GM23248 (cell line): ENCODE data around the gene NR5A2. TPM values are rescaled to one million over a fixed set of nuclear protein-coding genes. Genes with fewer than 3 reads are reported as not detected.

ENCODE experiments used
- DNase-seq: peaks from one replicate; pipeline ENCODE4 v3.0.0-alpha.2; 2015
- H2AFZ ChIP-seq: fragments of 200-600 bp; sonication (generic); 2 replicates; pipeline ENCODE4 v1.6.1; 2016; ENCODE audit warnings: antibody characterized with exemption
- H3F3A ChIP-seq: fragments of 200-600 bp; sonication (generic); 2 replicates; pipeline ENCODE4 v1.6.1; 2016; ENCODE audit warnings: mild to moderate bottlenecking, antibody characterized with exemption, mixed run types; ENCODE audit not compliant: insufficient read depth
- H3K27ac ChIP-seq: fragments of 200-600 bp; sonication (generic); 2 replicates; pipeline ENCODE4 v1.5.1; 2016; ENCODE audit warnings: mild to moderate bottlenecking
- H3K27me3 ChIP-seq: fragments of 200-600 bp; sonication (generic); replicated peaks from 2 replicates; pipeline ENCODE4 v1.6.1; 2016; ENCODE audit warnings: mild to moderate bottlenecking; ENCODE audit not compliant: insufficient read depth
- H3K36me3 ChIP-seq: fragments of 200-600 bp; sonication (generic); 2 replicates; pipeline ENCODE4 v1.6.1; 2016; ENCODE audit warnings: low read depth, mild to moderate bottlenecking
- H3K4me1 ChIP-seq: fragments of 200-600 bp; sonication (generic); 2 replicates; pipeline ENCODE4 v1.6.1; 2016; ENCODE audit warnings: mild to moderate bottlenecking; ENCODE audit not compliant: insufficient read depth
- H3K4me2 ChIP-seq: fragments of 200-600 bp; sonication (generic); one replicate; pipeline ENCODE4 v1.6.1; 2016; ENCODE audit warnings: mild to moderate bottlenecking; ENCODE audit not compliant: unreplicated experiment
- H3K4me3 ChIP-seq: fragments of 200-600 bp; sonication (generic); 2 replicates; pipeline ENCODE4 v1.5.1; 2016; ENCODE audit warnings: mild to moderate bottlenecking
- H3K79me2 ChIP-seq: fragments of 200-600 bp; sonication (generic); 2 replicates; pipeline ENCODE4 v1.6.1; 2016; ENCODE audit warnings: mild to moderate bottlenecking; ENCODE audit not compliant: insufficient read depth
- H3K9ac ChIP-seq: fragments of 200-600 bp; sonication (generic); 2 replicates; pipeline ENCODE4 v1.6.1; 2016; ENCODE audit warnings: mild to moderate bottlenecking
- H3K9me2 ChIP-seq: fragments of 200-600 bp; sonication (generic); 2 replicates; pipeline ENCODE4 v1.6.1; 2016; ENCODE audit warnings: mixed run types, mild to moderate bottlenecking, moderate library complexity; ENCODE audit not compliant: insufficient read depth
- H3K9me3 ChIP-seq: fragments of 200-600 bp; sonication (generic); one replicate; pipeline ENCODE4 v1.6.1; 2017; ENCODE audit warnings: low read depth
- H4K20me1 ChIP-seq: fragments of 200-600 bp; sonication (generic); 2 replicates; pipeline ENCODE4 v1.6.0; 2016; ENCODE audit not compliant: insufficient read depth
- EZH2 ChIP-seq: fragments of 200-600 bp; sonication (generic); IDR thresholded peaks from 2 replicates; pipeline ENCODE4 v1.6.1; 2018; ENCODE audit warnings: antibody characterized with exemption, mild to moderate bottlenecking; ENCODE audit not compliant: insufficient read depth, poor library complexity, severe bottlenecking
- EZH2phosphoT487 ChIP-seq: fragments of 200-600 bp; sonication (generic); IDR thresholded peaks from 2 replicates; pipeline ENCODE4 v1.6.1; 2018; ENCODE audit warnings: antibody characterized with exemption, moderate library complexity, mild to moderate bottlenecking, low read depth; ENCODE audit not compliant: insufficient read depth
- WGBS, 2 experiments: methylation state at CpG; one replicate each; pipeline ENCODE4 v1.1.6; 2015 to 2017; ENCODE audit warnings: low lambda C conversion rate in 2 of 2, low coverage in 1 of 2; ENCODE audit errors: missing lambda C conversion rate in 2 of 2; 5-methylcytosine and 5-hydroxymethylcytosine counted together
- in situ Hi-C: fragments of 300-500 bp; cut with MboI; formaldehyde crosslinking; loops from 2 replicates; pipeline ENCODE4 v1.15.0; 2020
- polyA plus RNA-seq: library from polyadenylated mRNA; unstranded; fragments of >200 nt; fragmentation: Nextera tagmentation; extraction: Ambion mirVana; gene quantifications from 2 replicates; pipeline ENCODE4 v1.2.1, GENCODE V29; 2016
- total RNA-seq: library from RNA; depleted of rRNA; stranded (reverse); fragments of >200 nt; shearing (Covaris generic); gene quantifications from 2 replicates; pipeline ENCODE4 v1.2.3, GENCODE V29; 2014

NR5A2 gene
- total and polyA plus RNA-seq, 2 experiments from 2014 or later, result 0.06 to 0.65 TPM

DNA sequence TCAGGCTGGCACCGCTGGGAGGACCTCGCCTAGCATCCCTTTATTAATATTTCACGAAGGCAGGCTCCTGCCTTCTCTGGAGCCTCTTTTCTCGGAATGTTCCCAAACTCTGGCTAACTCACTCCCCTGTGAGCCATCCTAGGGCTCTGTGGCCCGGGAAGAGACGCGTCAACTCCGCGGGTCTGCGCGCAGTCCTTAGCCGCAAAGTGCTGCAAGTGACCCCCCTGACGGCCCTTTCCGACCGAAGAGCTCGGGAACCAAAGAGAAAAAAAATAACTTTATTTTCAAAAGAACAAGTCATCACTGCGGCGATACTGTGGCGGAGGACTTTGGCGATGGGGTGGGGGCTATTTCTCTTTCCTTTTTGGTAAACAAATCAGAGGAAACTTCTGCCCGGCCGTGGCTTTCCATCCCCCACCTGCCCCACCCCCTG, 14.6 kb downstream of the NR5A2 start:
- 3 to 5% methylated on average over 22 of the region's 22 CpGs for WGBS, 2 experiments
- peak overlapping the region; percentile 37; the same call in 1 of the 2 replicates for H3K4me3 ChIP-seq

DNA sequence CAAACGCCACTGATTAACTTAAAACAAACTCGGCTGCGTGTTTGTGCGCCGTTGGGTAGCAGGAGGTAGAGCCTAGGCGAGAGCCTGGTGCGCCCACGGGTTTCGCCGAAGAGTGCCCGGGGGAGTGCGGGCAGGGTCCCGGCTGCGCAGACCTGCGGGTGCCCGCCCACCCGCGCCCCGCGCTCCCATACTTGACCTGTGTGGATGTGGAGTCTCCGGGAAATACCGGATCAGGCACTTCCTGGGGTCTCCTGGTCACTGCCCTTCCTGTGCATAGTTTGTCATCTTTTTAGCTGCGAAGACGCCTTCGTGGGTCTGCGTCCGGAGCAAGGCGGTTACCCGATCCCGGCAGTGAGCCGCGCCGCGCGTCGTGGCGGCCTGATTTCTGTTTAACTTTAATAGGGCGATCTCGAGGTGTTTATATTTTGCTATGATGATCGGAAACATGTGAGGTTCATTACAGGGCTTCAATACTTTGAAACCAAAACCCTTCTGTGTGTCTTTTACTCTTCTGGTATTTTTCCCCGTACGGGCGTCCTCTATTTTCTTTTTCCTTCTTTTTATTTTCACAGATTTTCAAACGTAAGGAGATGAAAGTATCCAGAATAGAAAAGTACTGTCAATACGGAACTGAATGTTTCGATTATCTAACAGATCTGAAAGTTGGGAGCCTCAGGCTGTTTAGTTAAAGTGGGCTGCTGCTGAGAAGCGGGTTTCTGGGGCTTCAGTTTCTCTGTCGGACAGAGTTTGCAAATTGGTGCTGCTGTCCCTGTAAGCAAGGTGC, 15.2 kb downstream of the NR5A2 start:
- no peaks in the 10 kb centered on the region for H3K36me3 ChIP-seq
- H4K20me1 ChIP-seq, result no peaks in the 10 kb centered on the region
- H3K27me3 ChIP-seq, result peaks cover 84% of the 10 kb centered on the region
- no peaks in the 10 kb centered on the region for H3K9me3 ChIP-seq
- no peaks in the 10 kb centered on the region for H3K79me2 ChIP-seq
- no peak overlapping the region for H3K9ac ChIP-seq
- peak overlapping the region; percentile 37 for H3K4me3 ChIP-seq
- peak overlapping the region; percentile 26 for H2AFZ ChIP-seq
- no peak overlapping the region for H3K27ac ChIP-seq
- DNase-seq, result peak; percentile 41
- WGBS, 2 experiments, result 3 to 4% methylated on average over 47 to 48 of the region's 48 CpGs
- H3F3A ChIP-seq, result no peaks in the 10 kb centered on the region
- in situ Hi-C loops, result no loop called here
- no peaks in the 10 kb centered on the region for H3K9me2 ChIP-seq
- TF ChIP-seq EZH2phosphoT487 (peak; percentile 93), EZH2 (peak; percentile 100)
- peak overlapping the region; percentile 49 for H3K4me2 ChIP-seq
- H3K4me1 ChIP-seq, result no peaks in the 10 kb centered on the region

More for the DNA sequence above, 14.6 kb downstream of the NR5A2 start:
- no peaks in the 10 kb centered on the region for H3K4me1 ChIP-seq
- no peaks in the 10 kb centered on the region for H3F3A ChIP-seq
- H3K79me2 ChIP-seq, result no peaks in the 10 kb centered on the region
- H3K27me3 ChIP-seq, result peaks cover 90% of the 10 kb centered on the region
- H3K9me3 ChIP-seq, result no peaks in the 10 kb centered on the region
- H2AFZ ChIP-seq, result peak overlapping the region; percentile 26; the same call in 1 of the 2 replicates
- no peaks in the 10 kb centered on the region for H4K20me1 ChIP-seq
- H3K36me3 ChIP-seq, result no peaks in the 10 kb centered on the region
- DNase-seq, result peak; percentile 15
- H3K9ac ChIP-seq, result no peak overlapping the region
- peak overlapping the region; percentile 49 for H3K4me2 ChIP-seq
- TF ChIP-seq EZH2phosphoT487 (0 out of 2 replicates have a peak, but pooled peaks have one; percentile 30), EZH2 (peak; percentile 77)
- H3K9me2 ChIP-seq, result no peaks in the 10 kb centered on the region
- in situ Hi-C loops, result no loop called here
- no peak overlapping the region for H3K27ac ChIP-seq

DNA sequence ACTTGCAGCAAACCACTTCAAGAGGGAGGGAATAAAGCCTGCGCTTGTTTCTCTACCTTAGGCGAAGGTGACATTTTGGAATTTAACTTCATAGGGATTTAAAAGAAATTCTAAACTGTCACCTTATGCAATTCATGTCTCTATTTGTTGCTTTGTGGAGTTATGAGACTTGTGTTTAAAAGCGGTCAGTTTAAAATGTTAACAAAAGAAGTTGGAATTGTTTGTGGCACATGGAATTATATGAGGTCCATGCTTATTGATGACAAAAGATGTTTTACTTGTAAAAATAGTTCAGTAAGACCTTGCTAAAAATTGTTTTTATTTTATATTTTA, 15.8 kb downstream of the NR5A2 start:
- no peaks in the 10 kb centered on the region for H3K9me2 ChIP-seq
- DNase-seq, result no peak
- H3K27me3 ChIP-seq, result peaks cover 78% of the 10 kb centered on the region
- no peak overlapping the region for H3K4me3 ChIP-seq
- in situ Hi-C loops, result no loop called here
- no peaks in the 10 kb centered on the region for H3K36me3 ChIP-seq
- no peaks in the 10 kb centered on the region for H4K20me1 ChIP-seq
- peak overlapping the region; percentile 26; the same call in 1 of the 2 replicates for H2AFZ ChIP-seq
- TF ChIP-seq EZH2phosphoT487 (no peak), EZH2 (peak; percentile 21)
- H3F3A ChIP-seq, result no peaks in the 10 kb centered on the region
- 8 to 22% methylated on average over 3 of the region's 3 CpGs for WGBS, 2 experiments
- H3K4me1 ChIP-seq, result no peaks in the 10 kb centered on the region
- no peaks in the 10 kb centered on the region for H3K9me3 ChIP-seq
- H3K9ac ChIP-seq, result no peak overlapping the region
- no peaks in the 10 kb centered on the region for H3K79me2 ChIP-seq
- no peak overlapping the region for H3K27ac ChIP-seq
- peak overlapping the region; percentile 49 for H3K4me2 ChIP-seq

DNA sequence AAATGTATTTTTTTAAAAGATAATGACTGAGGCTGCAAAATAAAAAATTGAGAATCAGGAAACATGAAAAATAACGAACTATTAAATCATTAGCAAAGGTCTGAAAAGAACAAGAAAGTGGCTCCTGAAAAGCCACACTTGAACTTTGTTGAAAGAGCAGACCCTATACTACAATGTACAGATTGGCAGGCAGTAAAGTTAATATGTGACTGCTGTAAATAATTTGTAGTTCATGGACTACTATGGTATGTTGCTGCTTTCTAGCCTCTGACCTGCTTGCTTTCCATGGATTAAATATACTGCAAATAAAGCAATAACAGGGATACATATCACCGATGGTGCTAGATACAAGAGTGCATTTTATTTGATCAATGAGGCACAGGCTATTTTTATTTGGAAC, 18.6 kb downstream of the NR5A2 start:
- Histone ChIP-seq H3K9me3 (no peaks in the 10 kb centered on the region), H3K4me2 (no peak overlapping the region), H3F3A (no peaks in the 10 kb centered on the region), H3K79me2 (no peaks in the 10 kb centered on the region), H3K9ac (no peak overlapping the region), H3K36me3 (no peaks in the 10 kb centered on the region), H2AFZ (no peak overlapping the region), H3K9me2 (no peaks in the 10 kb centered on the region), H3K27me3 (peaks cover 56% of the 10 kb centered on the region), H3K4me3 (no peak overlapping the region), H3K27ac (no peak overlapping the region), H3K4me1 (no peaks in the 10 kb centered on the region), H4K20me1 (no peaks in the 10 kb centered on the region)
- no peak for DNase-seq
- in situ Hi-C loops, result no loop called here
- WGBS, 2 experiments, result 62 to 69% methylated on average over 2 of the region's 2 CpGs
- no peak for TF ChIP-seq EZH2
- no peak for TF ChIP-seq EZH2phosphoT487
